Suprapubic skin (tissue), 4 donors: ENCODE measurements around the gene ATP5MC2. TPM values are rescaled to one million over a fixed set of nuclear protein-coding genes. Genes with fewer than 3 reads are reported as not detected.

Experiments
- DNase-seq, 2 donors: peaks; one replicate each; pipeline ENCODE4 v3.0.0-alpha.2; 2019; ENCODE audit warnings: low spot score in 2 of 2
- H3K27ac ChIP-seq: fragments of 200-600 bp; sonication (generic); one replicate; pipeline ENCODE4 v1.5.1; 2019
- H3K27me3 ChIP-seq: fragments of 200-600 bp; sonication (generic); one replicate; pipeline ENCODE4 v1.5.1; 2019
- H3K36me3 ChIP-seq: fragments of 200-600 bp; sonication (generic); one replicate; pipeline ENCODE4 v1.5.1; 2019
- H3K4me1 ChIP-seq: fragments of 200-600 bp; sonication (generic); one replicate; pipeline ENCODE4 v1.5.1; 2019
- H3K4me3 ChIP-seq: fragments of 200-600 bp; sonication (generic); one replicate; pipeline ENCODE4 v1.5.1; 2019; ENCODE audit warnings: mild to moderate bottlenecking
- H3K9me3 ChIP-seq: fragments of 200-600 bp; sonication (generic); one replicate; pipeline ENCODE4 v1.5.1; 2019
- EP300 ChIP-seq: sonication (generic); formaldehyde crosslinking; IDR thresholded peaks from one replicate; pipeline ENCODE4 v1.6.1; 2017; ENCODE audit warnings: antibody characterized with exemption
- POLR2A ChIP-seq, 2 donors: fragments of 450-650 bp; IDR thresholded peaks; one replicate each; pipeline ENCODE4 v1.6.1; 2017; ENCODE audit warnings: antibody characterized with exemption in 2 of 2, mild to moderate bottlenecking in 2 of 2, moderate library complexity in 2 of 2
- POLR2AphosphoS5 ChIP-seq, 3 donors: sonication (generic); formaldehyde crosslinking; IDR thresholded peaks; one replicate each; pipeline ENCODE4 v1.6.1; 2017; ENCODE audit warnings: antibody characterized with exemption in 3 of 3
- WGBS: methylation state at CpG from one replicate; pipeline ENCODE4 v1.1.5; 2018; 5-methylcytosine and 5-hydroxymethylcytosine counted together
- total RNA-seq, 4 donors: library from RNA; depleted of rRNA; stranded (reverse); fragments of >200 nt; gene quantifications; one replicate each; pipeline ENCODE4 v1.1.0, GENCODE V29; 2016
- TF ChIP-seq, protein P1 (sequence below), 2 donors: fragments of 200-600 bp in 1 of 2; fragments of 450-650 bp in 1 of 2; sonication (generic) in 1 of 2; IDR thresholded peaks; one replicate each; pipeline ENCODE4 v1.5.1; 2016 to 2019; ENCODE audit warnings: antibody characterized with exemption in 2 of 2, mild to moderate bottlenecking in 1 of 2, moderate library complexity in 1 of 2

Gene ATP5MC2
- total RNA-seq, 4 donors from 2014 or later: 232 to 381 (median 315) TPM

DNA sequence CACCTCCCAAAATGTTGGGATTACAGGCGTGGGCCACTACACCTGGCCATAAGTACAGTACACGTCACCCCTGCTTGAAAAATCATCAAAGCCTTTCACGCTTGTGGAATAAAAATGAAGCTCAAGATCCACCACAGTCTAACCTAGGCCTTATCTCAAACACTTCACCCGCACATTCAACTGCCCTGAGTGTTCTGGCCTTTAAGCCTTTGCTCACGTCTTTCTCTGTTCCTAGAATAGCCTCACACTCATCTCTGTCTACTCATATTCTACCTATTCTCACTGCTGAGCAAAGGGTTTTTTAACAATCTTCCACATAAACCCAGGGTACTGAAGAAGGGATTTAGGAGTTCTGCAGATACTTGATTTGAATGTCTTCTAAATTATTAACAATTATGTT is 41.4 kb upstream of the ATP5MC2 start:
- H3K36me3 ChIP-seq: peaks cover 99% of the 10 kb centered on the region
- WGBS: 89% methylated on average over 5 of the region's 5 CpGs
- H3K27ac ChIP-seq: no peak overlapping the region
- TF ChIP-seq, protein P1, sequence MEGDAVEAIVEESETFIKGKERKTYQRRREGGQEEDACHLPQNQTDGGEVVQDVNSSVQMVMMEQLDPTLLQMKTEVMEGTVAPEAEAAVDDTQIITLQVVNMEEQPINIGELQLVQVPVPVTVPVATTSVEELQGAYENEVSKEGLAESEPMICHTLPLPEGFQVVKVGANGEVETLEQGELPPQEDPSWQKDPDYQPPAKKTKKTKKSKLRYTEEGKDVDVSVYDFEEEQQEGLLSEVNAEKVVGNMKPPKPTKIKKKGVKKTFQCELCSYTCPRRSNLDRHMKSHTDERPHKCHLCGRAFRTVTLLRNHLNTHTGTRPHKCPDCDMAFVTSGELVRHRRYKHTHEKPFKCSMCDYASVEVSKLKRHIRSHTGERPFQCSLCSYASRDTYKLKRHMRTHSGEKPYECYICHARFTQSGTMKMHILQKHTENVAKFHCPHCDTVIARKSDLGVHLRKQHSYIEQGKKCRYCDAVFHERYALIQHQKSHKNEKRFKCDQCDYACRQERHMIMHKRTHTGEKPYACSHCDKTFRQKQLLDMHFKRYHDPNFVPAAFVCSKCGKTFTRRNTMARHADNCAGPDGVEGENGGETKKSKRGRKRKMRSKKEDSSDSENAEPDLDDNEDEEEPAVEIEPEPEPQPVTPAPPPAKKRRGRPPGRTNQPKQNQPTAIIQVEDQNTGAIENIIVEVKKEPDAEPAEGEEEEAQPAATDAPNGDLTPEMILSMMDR (IDR thresholded peaks at IDR 0.05): no peak
- no peak for TF ChIP-seq POLR2AphosphoS5 (IDR thresholded peaks at IDR 0.05)
- no peak for TF ChIP-seq EP300
- TF ChIP-seq POLR2A (IDR thresholded peaks at IDR 0.05): no peak
- DNase-seq: no peak
- no peak overlapping the region for H3K4me3 ChIP-seq
- no peaks in the 10 kb centered on the region for H3K27me3 ChIP-seq
- no peaks in the 10 kb centered on the region for H3K4me1 ChIP-seq
- no peaks in the 10 kb centered on the region for H3K9me3 ChIP-seq

DNA sequence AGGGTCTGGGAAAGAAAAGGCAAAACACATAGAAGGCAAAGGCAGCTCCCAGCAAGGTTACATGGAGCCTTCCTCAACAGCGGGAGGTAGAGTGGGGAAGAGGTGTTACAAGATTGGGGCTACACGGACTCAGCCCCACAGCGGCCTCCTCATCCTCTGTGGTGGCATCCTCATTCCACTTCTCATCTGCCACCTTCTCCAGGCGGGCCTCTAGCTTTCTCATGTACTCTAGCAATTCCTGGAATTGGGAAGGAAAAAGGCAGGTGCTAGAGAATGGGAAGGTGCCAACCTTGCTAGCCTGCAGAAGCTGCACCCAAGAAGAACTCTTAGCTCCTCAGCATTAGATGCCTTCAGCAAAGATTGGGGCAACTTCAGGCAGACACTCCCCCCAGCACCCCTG is 38.1 kb upstream of the ATP5MC2 start:
- H3K27ac ChIP-seq: no peak overlapping the region
- no peak overlapping the region for H3K4me3 ChIP-seq
- H3K4me1 ChIP-seq: no peaks in the 10 kb centered on the region
- H3K27me3 ChIP-seq: no peaks in the 10 kb centered on the region
- H3K9me3 ChIP-seq: no peaks in the 10 kb centered on the region
- peaks cover 75% of the 10 kb centered on the region for H3K36me3 ChIP-seq
- WGBS: 90% methylated on average over 4 of the region's 4 CpGs
- TF ChIP-seq POLR2AphosphoS5 (IDR thresholded peaks at IDR 0.05) (no peak), POLR2A (IDR thresholded peaks at IDR 0.05) (no peak), EP300 (no peak)
- DNase-seq: no peak

DNA sequence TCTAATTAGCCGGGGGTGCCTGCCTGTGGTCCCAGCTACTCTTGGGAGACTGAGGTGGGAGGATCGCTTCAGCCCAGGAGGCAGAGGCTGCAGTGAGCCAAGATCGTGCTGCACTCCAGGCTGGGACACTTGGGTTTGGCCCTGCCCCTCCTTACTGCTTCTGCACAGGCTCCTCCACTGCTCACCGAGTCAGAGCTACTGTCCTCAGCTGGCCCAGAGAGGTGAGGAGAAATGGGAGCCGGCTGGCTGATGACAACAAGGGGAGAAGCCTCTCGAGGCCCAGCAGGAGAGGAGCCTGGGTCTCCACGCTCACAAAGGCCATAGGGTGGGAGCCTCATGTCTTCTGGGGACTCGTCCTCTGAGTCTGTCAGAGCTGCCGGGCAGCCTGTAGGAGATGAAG is 37.6 kb upstream of the ATP5MC2 start:
- Histone ChIP-seq H3K27me3 (no peaks in the 10 kb centered on the region), H3K27ac (no peak overlapping the region), H3K36me3 (peaks cover 71% of the 10 kb centered on the region), H3K9me3 (no peaks in the 10 kb centered on the region), H3K4me3 (no peak overlapping the region), H3K4me1 (no peaks in the 10 kb centered on the region)
- no peak for DNase-seq
- no peak for TF ChIP-seq POLR2AphosphoS5 (IDR thresholded peaks at IDR 0.05)
- TF ChIP-seq, protein P1 (IDR thresholded peaks at IDR 0.05): no peak
- no peak for TF ChIP-seq POLR2A (IDR thresholded peaks at IDR 0.05)
- TF ChIP-seq EP300: no peak
- WGBS: 89% methylated on average over 9 of the region's 9 CpGs

DNA sequence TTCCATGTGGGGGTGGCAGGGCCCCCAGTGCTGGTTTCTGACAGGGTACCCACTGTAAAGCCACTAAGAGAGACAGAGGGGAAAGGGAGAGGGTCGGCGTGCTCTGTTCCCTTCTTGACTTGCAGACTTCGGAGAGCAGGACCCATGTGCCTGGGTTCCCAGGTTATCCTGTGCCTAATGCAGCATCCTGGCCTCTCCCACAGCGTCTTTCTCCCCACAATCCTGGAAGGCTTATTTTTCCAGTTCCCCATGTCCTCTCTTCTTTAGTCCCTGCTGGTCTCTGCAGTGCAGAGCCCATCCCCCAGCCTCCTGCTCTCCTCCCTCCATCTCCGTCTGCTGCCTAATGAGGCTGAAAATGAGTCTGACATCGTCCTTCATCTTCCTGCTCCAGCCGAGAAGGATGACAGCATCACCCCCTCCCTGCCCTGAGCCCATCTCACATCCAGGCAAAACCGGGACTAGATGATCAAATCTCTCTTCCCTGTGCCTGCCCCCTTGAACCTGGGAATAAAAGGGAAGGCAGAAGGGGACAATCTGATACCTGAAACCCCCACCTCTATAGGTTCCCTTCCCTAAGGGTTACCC is 36.3 kb upstream of the ATP5MC2 start:
- Histone ChIP-seq H3K27ac (no peak overlapping the region), H3K4me1 (no peaks in the 10 kb centered on the region), H3K36me3 (peaks cover 57% of the 10 kb centered on the region), H3K9me3 (no peaks in the 10 kb centered on the region), H3K4me3 (no peak overlapping the region), H3K27me3 (no peaks in the 10 kb centered on the region)
- DNase-seq: no peak
- TF ChIP-seq EP300: no peak
- no peak for TF ChIP-seq POLR2AphosphoS5 (IDR thresholded peaks at IDR 0.05)
- no peak for TF ChIP-seq POLR2A (IDR thresholded peaks at IDR 0.05)
- TF ChIP-seq, protein P1 (IDR thresholded peaks at IDR 0.05): no peak
- 66% methylated on average over 8 of the region's 8 CpGs for WGBS

DNA sequence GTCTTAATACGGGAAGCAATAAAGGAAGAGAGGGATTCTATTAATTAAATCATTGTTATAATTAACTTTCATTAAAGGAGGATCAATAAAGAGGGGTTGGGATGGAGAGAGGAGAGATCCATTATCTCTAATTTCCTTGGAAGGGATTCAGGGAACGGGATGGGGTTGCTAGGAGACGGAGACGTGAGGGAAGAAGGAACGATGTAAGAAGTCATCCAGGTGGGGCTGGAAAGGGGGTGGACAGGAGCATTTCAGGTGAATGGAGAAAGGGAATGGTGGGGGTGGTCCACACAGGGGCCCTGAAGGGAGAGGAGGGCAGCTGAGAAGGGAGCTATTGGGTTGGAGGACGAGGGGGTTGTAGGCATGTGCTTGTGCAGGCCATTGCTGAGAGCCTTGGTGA is 34.2 kb upstream of the ATP5MC2 start:
- Histone ChIP-seq H3K4me1 (no peaks in the 10 kb centered on the region), H3K4me3 (no peak overlapping the region), H3K9me3 (no peaks in the 10 kb centered on the region), H3K36me3 (peaks cover 37% of the 10 kb centered on the region), H3K27me3 (peaks cover 9% of the 10 kb centered on the region), H3K27ac (no peak overlapping the region)
- WGBS: 28% methylated on average over 6 of the region's 6 CpGs
- TF ChIP-seq POLR2A (IDR thresholded peaks at IDR 0.05) (no peak), POLR2AphosphoS5 (IDR thresholded peaks at IDR 0.05) (no peak), EP300 (no peak)
- TF ChIP-seq, protein P1 (IDR thresholded peaks at IDR 0.05): no peak
- DNase-seq: no peak

DNA sequence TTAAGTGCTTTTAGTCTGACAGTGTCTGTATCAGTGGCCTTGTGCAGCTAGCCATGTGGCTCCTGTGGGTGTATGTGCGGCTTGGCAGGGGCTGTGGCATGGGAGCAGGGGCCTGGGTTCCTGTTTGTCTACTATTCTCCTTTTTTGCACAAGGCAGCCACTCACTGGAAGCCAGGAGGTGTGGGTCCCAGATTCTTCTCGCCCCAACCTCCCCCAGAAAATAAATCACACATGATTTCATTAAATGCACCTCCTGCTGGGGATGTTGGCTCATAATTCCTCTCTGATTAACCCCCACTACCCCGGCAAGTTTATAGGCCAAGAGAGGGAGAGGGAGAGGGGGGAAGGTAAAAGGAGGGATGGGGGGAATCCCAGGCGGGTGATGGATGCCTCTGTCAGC is 33.8 kb upstream of the ATP5MC2 start:
- Histone ChIP-seq H3K36me3 (peaks cover 32% of the 10 kb centered on the region), H3K4me3 (no peak overlapping the region), H3K27me3 (peaks cover 13% of the 10 kb centered on the region), H3K27ac (no peak overlapping the region), H3K9me3 (no peaks in the 10 kb centered on the region), H3K4me1 (no peaks in the 10 kb centered on the region)
- TF ChIP-seq POLR2AphosphoS5 (IDR thresholded peaks at IDR 0.05): no peak
- no peak for TF ChIP-seq EP300
- no peak for TF ChIP-seq POLR2A (IDR thresholded peaks at IDR 0.05)
- TF ChIP-seq, protein P1 (IDR thresholded peaks at IDR 0.05): no peak
- WGBS: 21% methylated on average over 4 of the region's 4 CpGs
- DNase-seq: no peak
